ENCODE results near the gene STAP1.

- TF ChIP-seq POLR2AphosphoS5 (IDR thresholded peaks at IDR 0.05; ENCODE audit: low read depth, low read length) (no peak), POLR2A (IDR thresholded peaks at IDR 0.05; ENCODE audit: low read depth, low read length) (no peak), TAF1 (IDR thresholded peaks at IDR 0.05; ENCODE audit: borderline replicate concordance, low read depth, low read length) (no peak)
Measured at GRCh38 chr4:67624939-67625338, 66.4 kb downstream of the STAP1 start.

Data from GM12892 (cell line).